Epithelial cell of esophagus (primary cell): ENCODE data around the gene CCNA2.

Experiments used
- DNase-seq: peaks from one replicate; pipeline ENCODE4 v3.0.0; 2010; ENCODE audit warnings: low read depth
- H3K4me3 ChIP-seq: 2 replicates; pipeline ENCODE4 v1.5.1; 2011; ENCODE audit warnings: mild to moderate bottlenecking, low read length, control low read depth
- TF ChIP-seq, protein P1 (sequence below): IDR thresholded peaks from 2 replicates; pipeline ENCODE4 v1.5.1; 2011; ENCODE audit warnings: low read depth, mild to moderate bottlenecking, low read length, control low read depth, inconsistent platforms; ENCODE audit not compliant: insufficient read depth; ENCODE audit errors: missing control alignments

Gene CCNA2

DNA sequence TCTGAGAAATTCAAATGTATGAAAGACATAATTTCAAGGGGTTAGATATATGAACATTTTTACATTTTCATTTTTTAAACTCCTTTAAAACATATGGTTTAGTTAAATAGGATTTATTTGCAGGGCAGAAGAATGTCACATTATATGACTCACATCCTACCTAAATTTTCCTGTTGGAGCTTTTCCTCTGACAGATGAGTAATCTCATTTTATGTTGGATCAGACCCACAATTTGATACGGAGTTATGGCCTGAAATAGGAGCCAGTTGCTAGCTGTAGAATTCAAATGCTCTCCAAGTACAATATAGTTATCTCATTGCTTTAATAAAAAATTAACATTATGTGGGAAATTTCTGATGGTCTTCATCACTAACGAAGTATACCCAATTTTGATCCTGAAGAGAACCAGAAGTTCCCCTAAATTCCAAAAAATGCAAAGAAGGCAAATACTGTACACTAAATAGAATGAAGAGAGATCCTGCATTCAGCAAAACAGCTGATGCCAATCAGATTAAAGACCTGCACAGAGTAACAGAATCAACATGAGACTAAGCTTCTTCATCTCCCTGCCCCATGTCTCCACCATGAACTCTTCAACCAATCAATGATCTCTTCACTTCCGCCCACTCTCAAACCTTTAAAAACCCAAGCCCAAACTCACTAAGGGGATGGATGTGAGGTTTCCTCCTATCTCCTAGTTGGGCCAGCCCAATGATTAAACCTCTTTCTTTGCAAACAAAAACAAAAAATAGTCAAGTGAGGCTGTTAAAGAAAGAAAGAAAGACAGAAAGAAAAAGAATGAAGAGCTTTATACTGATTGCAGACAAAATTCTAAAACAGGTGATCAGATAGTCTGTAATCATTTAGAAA lies 33.5 kb downstream of the CCNA2 start:
- H3K4me3 ChIP-seq, result no peak overlapping the region
- TF ChIP-seq, protein P1, sequence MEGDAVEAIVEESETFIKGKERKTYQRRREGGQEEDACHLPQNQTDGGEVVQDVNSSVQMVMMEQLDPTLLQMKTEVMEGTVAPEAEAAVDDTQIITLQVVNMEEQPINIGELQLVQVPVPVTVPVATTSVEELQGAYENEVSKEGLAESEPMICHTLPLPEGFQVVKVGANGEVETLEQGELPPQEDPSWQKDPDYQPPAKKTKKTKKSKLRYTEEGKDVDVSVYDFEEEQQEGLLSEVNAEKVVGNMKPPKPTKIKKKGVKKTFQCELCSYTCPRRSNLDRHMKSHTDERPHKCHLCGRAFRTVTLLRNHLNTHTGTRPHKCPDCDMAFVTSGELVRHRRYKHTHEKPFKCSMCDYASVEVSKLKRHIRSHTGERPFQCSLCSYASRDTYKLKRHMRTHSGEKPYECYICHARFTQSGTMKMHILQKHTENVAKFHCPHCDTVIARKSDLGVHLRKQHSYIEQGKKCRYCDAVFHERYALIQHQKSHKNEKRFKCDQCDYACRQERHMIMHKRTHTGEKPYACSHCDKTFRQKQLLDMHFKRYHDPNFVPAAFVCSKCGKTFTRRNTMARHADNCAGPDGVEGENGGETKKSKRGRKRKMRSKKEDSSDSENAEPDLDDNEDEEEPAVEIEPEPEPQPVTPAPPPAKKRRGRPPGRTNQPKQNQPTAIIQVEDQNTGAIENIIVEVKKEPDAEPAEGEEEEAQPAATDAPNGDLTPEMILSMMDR, result no peak
- DNase-seq, result peak; percentile 66

DNA sequence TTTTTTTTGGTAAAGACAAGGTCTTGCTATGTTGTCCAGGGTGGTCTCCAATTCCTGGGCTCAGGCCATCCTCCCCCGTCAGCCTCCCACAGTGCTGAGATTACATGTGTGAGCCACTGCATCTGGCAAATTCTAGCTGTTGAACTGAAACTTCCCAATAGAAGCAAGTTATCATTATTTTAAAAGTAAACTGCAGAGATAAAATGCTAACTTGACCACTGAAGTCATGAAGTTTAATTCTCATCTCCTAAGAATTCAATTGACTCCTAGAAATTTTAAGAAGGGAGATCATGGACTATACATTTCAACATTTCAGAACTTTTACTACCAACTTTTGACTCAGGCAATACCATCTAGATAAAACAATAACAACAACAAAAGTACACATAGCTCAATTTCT lies 34.2 kb downstream of the CCNA2 start:
- TF ChIP-seq, protein P1, result no peak
- no peak for DNase-seq
- no peak overlapping the region for H3K4me3 ChIP-seq

DNA sequence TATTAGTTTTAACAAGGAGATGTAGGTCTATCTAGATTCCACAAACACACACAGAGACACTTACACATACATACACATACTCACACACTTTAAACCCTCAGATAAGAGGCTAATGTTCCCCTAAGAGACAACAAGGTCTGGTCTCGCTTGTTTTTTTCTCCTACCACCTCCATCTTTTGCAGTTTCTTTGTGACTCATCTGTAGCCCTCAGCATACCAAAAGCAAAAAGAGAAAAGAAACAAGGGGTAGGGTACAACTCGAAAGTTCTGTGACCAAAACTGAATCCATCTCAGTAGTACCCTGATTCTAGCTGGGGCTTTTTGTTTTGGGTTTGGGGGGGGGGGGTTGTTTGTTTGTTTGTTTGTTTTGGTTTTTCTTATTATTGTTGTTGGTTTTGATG lies 34.8 kb downstream of the CCNA2 start:
- no peak overlapping the region for H3K4me3 ChIP-seq

DNA sequence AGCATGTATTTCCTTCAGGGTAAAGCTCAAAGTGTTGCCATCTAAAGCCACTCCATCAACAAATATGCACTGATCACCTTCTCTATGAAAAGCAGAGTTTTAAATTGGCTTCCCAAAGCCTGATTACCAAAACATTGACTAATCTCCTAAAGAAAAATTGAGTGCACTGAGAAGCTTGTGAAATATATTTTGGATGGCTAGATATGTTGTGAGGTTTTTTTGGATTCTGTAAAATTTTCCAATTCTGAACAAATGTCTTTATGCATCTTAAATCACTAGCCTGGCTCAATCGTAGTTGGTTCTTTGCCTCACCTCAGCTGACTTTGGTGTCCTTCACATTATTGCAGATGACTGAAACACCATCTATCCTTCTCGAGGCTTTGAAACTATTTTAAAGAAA lies 37.5 kb downstream of the CCNA2 start:
- DNase-seq, result no peak
- H3K4me3 ChIP-seq, result no peak overlapping the region
- TF ChIP-seq, protein P1, result no peak

More for the DNA sequence above, 34.8 kb downstream of the CCNA2 start:
- TF ChIP-seq, protein P1, result no peak
- DNase-seq, result no peak

DNA sequence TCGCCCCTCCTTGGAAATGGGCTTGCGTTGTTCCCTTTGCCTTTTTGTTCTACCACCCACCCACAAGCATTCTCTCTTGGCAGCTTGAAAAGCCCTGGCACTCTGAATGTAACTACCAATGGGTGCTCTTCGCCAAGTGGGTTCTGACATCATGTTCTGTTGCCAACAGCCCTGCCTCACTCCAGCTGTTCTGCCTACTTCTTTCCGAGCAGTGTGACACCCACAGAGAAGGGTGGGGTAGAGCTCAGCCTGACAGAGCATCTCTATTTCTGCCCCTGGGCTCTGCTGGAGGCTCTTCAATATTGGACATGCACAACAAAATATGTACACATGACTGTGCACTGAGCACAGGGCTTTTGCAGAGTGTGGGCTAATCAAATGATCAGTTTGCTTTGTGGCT lies 38.2 kb downstream of the CCNA2 start:
- H3K4me3 ChIP-seq, result no peak overlapping the region
- TF ChIP-seq, protein P1, result no peak
- DNase-seq, result no peak

DNA sequence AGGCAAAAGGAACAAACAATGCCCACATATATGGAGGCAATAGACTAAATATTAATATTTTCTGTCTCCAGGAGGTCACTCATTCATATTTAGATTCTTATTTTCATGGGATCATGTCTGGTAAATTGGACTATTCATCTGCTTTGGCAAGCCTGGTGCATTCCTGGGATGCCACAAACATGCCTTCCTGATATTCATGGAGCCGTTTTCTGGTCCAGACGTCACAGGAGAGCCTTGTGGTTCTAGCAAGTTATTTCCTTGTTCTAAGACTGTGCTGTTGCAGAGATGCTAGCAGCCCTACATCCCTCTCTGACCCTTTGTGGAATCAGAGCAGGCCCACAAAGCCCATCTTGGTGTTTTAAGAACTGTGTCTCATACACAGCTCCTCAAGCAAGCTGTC lies 38.7 kb downstream of the CCNA2 start:
- TF ChIP-seq, protein P1, result no peak
- no peak overlapping the region for H3K4me3 ChIP-seq
- peak; percentile 87 for DNase-seq

DNA sequence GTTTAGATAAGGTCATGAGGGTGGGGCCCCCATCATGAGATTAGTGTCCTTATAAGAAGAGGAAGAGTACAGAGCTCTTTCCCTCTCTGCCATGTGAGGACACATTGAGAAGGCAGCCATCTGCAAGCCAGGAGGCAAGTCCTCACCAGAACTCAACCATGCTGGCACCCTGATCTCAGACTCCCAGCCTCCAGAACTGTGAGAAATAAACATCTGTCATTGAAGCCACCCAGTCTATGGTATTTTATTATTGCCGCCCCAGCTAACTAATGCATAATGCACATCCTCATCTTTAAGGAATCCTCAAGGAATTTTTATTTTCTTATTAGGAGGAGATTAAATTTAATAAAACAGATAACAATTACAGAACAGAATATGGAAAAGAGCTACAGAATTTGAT lies 39.3 kb downstream of the CCNA2 start:
- H3K4me3 ChIP-seq, result no peak overlapping the region
- TF ChIP-seq, protein P1, result no peak
- no peak for DNase-seq
